ENCODE results near the gene ZBTB43.

DNA sequence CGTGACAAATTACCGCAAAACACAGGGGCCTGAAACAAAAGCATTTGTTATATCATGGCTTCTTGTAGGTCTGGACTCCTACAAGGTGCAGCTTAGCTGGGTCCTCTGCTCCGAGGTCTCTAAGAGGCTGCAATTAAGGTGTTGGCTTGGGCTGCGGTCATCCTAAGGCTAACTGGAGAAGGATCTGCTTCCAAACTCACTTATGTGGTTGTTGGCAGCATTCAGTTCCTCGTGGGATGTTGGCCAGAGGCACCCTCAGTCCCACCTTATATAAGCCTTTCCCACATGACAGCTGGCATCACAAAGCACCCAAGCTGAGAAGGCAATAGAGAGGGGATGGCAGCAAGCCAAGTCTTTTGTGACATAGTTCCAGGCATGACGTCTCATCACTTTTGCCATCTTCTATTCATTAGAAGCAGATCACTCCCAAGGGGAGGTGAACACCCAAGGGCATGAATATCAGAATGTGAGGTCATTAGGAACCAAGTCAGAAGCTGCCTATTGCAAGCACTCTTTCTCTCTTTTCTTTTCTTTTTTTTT is 47.9 kb upstream of the ZBTB43 start:
- no peak for TF ChIP-seq POLR2A (IDR thresholded peaks at IDR 0.05)
- TF ChIP-seq, protein P1, sequence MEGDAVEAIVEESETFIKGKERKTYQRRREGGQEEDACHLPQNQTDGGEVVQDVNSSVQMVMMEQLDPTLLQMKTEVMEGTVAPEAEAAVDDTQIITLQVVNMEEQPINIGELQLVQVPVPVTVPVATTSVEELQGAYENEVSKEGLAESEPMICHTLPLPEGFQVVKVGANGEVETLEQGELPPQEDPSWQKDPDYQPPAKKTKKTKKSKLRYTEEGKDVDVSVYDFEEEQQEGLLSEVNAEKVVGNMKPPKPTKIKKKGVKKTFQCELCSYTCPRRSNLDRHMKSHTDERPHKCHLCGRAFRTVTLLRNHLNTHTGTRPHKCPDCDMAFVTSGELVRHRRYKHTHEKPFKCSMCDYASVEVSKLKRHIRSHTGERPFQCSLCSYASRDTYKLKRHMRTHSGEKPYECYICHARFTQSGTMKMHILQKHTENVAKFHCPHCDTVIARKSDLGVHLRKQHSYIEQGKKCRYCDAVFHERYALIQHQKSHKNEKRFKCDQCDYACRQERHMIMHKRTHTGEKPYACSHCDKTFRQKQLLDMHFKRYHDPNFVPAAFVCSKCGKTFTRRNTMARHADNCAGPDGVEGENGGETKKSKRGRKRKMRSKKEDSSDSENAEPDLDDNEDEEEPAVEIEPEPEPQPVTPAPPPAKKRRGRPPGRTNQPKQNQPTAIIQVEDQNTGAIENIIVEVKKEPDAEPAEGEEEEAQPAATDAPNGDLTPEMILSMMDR (IDR thresholded peaks at IDR 0.05 in 8 of 11, conservative IDR thresholded peaks at IDR 0.05 in 3 of 11) = no peak

All from spleen (tissue), 7 donors.